NT2/D1 (cell line): Measurements from ENCODE around the gene GNG13.

Source experiments
- YY1 ChIP-seq: IDR thresholded peaks from 2 replicates; pipeline ENCODE4 v1.6.1; 2011; ENCODE audit not compliant: insufficient read length, insufficient read depth
- ZNF274 ChIP-seq: IDR thresholded peaks from 2 replicates; pipeline ENCODE4 v1.6.1; 2011; ENCODE audit warnings: mild to moderate bottlenecking, low read depth, low read length

DNA sequence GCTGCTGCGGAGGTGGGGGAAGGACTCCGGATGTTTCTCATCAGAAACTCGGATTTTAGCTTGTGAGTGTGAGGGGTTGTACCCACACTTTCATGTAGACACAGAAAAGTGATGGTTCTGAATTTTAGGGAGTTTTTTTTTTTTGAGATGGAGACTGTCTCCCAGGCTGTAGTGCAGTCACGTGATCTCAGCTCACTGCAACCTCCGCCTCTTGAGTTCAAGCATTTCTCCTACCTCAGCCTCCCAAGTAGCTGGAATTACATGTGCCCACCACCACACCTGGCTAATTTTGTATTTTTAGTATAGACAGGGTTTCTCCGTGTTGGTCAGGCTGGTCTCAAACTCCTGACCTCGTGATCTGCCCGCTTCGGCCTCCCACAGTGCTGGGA lies 22.4 kb upstream of the GNG13 start:
- TF ChIP-seq ZNF274: no peak
- no peak for TF ChIP-seq YY1
